Forelimb muscle (tissue), 1 donor: ENCODE data around the gene TMPRSS11A. TPM values are rescaled to one million over a fixed set of nuclear protein-coding genes. Genes with fewer than 3 reads are reported as not detected.

ENCODE experiments used
- DNase-seq: peaks from one replicate; pipeline ENCODE4 v3.0.0-alpha.2; 2013; ENCODE audit warnings: low read depth
- polyA plus RNA-seq: library from polyadenylated mRNA; unstranded; fragments of 120-200 nt; gene quantifications from one replicate; pipeline ENCODE4 v1.2.1, GENCODE V29; 2013; ENCODE audit not compliant: insufficient read length

Gene TMPRSS11A, protein sequence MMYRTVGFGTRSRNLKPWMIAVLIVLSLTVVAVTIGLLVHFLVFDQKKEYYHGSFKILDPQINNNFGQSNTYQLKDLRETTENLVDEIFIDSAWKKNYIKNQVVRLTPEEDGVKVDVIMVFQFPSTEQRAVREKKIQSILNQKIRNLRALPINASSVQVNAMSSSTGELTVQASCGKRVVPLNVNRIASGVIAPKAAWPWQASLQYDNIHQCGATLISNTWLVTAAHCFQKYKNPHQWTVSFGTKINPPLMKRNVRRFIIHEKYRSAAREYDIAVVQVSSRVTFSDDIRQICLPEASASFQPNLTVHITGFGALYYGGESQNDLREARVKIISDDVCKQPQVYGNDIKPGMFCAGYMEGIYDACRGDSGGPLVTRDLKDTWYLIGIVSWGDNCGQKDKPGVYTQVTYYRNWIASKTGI
- polyA plus RNA-seq: 0.05 TPM

DNA sequence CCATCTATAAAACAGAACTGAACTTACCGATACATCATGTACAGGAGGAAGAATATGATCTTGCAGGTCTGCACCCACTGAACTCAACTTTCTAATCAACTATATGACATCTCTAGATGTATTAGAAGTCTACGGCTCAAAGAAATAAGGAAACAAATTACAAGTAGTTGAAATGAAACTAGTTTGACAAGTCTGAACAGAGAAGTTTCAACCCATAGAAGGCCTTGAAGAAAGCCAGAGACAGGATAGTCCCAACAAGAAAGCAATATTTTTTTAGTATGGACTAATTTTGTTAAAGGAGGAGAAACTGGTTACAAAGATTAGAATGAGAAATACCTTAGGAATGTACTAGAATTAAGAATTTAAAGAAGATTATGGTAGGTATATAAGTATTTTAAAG, at the start of gene TMPRSS11A:
TSS of gene TMPRSS11A (minus strand) at position 138 of the 400 bp plus-strand sequence. CDS start at position 38, 100 bp downstream.
- no peak for DNase-seq

DNA sequence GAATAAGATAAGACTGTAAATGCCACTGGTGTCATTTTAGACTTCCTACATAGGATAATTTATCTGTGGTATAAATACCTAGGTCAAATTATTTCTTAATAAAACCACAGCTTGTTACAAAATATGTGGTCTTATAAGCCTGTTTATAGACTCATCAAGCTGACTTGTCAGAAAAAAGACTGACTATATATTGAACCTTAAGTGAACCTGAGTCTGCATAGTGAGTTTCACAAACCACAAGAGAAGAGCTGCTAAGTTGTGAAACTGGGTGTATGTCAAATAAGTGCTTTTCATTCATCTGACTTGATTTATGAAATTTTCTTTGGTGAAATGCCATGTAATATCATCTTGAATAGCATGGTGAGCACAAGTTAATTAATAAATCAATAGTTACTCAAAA, 48.4 kb upstream of the TMPRSS11A start:
- no peak for DNase-seq

DNA sequence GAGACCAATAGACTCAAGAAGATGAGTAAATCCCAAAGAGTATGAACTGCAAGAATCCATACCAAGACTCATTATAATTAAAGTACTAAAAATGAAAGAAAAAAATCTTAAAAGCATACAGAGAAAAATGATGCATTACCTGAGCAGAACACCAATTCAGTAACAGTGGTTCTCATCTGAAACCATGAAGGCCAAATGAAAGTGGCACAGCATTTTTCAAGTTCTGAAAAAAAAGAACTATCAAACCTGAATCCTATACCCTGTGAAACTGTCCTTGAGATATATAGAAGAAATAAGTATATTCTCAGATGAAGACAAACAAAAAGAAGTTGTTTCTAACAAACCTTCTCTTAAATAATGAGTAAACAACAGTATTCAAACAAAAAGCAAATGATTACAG, 39.6 kb upstream of the TMPRSS11A start:
- no peak for DNase-seq

DNA sequence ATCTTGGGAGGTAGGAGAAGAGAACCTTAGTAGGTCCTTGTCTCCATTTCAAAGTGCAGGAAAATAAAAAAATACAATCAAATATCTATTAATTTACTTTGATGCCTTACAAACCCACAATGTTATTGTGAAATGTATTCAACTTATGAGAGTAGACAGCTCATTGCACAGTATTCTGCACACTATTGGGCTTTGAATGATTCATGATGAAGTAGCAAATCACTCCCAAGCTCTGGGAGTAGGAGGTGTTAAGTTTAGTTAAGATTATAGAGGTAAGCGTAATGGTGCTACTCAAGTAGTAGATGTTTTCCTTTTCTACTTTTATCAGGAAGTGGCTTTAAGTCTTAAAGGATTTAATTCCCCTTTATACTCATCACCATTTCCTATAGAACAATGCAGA, 32.8 kb upstream of the TMPRSS11A start:
- DNase-seq: no peak

DNA sequence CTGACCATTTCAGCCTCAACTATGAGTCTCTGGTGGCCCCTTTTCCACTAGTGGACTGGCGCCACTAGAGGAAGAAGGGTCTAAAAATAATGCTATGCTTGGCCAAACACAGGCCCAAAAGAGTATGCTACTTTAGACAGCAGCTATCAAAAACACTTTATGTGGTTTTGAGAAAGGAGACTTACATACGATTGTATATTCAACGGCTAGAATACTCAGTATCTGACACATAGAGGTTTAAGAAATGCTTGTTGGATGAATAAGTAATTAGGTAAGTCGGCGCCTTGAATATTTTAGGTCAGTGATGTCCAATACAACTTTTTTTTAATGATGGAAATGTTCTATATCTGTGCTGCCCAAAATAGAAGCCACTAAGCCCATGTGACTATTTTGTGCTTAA, 25.7 kb upstream of the TMPRSS11A start:
- DNase-seq: no peak

DNA sequence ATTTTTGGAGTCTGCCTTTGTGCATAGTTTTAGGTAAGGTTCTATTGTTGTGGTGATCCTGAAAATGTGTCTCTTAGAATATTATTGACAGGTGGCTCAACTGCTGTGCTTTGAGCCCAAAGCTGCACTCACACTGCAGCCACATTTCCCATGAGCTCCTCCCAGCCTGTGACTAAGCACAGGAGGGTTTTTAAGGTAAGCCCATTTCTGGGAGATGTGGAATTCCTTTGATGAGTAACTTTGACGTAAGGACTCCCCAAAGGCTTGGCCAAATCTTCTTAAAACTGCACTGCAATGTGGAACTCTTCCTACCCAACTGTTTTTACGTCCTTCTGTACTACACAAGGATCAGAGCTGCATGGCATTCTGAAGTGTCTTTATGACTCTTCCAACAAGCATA, 20.0 kb upstream of the TMPRSS11A start:
- no peak for DNase-seq

DNA sequence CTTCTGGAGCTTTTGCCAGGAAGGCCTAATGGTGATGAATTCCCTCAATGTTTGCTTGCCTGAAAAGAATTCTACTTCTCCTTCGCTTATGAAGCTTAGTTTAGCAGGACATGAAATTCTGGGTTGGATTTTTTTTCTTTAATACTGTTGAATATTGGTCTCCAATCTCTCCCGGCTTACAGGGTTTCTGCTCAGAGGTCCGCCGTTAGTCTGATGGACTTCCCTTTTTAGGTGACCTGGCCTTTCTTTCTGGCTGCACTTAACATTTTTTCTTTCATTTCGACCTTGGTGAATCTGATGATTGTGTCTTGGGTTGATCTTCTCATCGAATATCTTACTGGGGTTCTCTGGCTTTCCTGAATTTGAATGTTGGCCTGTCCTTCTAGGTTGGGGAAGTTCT, 17.2 kb upstream of the TMPRSS11A start:
- DNase-seq: no peak

DNA sequence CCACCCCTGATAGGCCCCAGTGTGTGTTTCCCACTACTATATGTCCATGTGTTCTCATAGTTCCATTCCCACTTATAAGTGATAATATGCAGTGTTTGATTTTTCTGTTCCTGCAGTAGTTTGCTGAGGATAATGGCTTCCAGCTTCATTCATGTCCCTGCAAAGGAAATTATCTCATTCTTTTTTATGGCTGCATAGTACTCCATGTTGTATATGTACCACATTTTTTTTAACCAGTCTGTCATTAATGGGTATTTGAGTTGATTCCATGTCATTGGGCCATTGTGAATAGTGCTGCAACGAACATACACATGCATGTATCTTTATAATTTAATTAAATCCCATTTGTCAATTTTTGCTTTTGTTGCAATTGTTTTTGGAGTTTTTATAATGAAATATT, 10.3 kb upstream of the TMPRSS11A start:
- no peak for DNase-seq

DNA sequence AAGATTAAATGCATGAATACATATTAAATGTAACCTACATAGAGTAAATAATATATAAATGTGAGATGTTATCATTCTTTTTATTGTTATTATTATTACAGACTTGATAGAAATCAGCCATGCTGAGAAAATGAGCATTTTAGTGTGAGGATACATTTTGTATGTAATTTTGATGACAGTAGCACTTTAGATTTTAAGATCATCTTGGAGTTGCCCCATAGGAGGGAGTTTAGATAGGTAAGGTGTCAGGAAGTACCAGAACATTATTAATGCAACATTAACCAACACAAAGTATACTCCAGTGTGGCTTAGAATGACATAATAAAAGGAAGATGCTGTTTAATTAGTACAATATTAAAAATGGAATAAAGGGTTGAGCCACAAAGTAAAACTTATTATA, 8.4 kb downstream of the TMPRSS11A start:
- DNase-seq: no peak

DNA sequence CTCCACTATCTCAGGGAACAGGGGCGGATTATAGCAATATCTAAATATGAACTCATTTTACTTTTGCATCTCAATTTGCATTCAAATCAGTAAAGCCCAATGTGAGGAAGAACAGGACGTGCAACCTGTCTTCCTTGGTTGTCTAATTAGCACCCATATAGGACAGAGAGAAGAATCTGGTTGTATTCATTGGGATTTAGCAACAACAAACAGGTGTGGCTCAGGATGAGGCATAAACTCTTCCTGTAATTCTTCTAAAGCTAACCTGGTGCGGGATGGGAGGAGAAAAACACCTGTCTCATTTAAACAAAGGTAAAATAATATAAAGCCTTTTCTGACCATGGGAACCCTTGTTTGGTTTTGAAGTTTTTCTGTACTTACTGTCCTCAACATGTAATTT, 22.2 kb downstream of the TMPRSS11A start:
- DNase-seq: no peak

DNA sequence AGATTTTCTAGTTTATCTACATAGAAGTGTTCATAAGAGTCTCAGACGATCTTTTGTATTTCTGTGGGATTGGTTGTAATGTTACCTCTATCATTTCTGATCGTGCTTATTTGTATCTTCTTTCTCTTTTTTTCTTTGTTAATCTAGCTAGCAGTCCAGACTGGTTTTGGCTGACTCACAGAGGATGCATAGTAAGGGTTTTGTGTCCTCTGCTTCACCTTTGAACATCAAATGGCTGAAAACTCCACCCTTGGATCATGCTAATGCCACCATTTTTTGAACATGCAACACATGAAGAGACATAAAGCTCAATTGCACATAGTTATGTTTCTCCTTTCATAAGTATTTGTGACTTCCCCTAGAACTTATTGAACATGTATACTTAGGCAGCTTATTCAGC, 22.8 kb downstream of the TMPRSS11A start:
- DNase-seq: no peak

DNA sequence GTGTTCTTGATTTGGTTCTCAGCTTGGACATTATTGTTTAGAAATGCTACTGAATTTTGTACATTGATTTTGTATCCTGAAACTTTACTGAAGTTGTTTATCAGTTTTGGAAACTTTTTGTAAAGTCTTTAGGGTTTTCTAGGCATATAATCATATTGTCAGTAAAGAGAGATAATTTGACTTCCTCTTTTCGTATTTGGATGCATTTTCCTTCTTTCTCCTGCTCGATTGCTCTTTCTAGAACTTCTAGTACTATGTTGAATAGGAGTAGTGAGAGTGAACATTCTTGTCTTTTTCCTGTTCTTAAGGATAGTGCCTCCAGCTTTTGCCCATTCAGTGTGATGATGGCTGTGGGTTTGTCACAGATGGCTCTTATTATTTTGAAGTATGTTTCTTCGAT, 24.1 kb downstream of the TMPRSS11A start:
- no peak for DNase-seq

DNA sequence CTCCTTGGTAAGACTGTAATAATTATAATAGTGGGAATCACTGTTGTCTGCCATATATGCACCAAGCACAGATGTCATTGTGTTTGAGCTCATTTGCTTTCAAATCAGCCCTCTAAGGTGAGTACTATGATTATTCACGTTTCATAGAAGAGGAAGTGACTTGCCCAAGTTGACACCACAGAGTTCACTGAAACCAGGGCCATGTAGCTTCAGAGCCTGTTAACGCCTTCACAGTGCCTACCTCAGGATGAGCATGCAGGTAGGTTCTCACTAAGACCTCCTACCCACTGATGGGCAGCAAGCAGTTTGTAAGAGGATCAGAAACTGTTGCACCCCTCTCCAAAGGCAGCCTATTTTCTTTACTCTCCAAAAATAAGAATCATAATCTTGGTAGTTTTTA, 27.4 kb downstream of the TMPRSS11A start:
- DNase-seq: no peak

DNA sequence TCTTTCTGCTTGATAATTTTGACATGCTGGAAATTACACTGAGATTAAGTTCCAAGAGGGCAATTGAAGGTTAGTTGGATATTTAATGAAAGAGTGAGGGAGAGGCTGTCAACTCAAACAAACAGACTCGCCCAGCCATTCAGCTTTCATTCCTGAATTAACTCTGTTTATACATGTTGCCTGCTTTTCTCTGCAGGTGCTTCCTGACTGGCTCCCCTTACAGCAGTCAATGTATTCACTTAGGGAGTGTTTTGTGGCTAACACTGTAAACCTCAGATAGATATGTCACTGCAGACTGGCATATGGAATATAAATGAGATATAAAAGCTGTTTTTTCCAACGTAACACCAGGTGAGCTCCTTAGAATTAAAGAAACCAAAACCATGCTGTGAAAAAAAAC, 28.7 kb downstream of the TMPRSS11A start:
- DNase-seq: no peak

DNA sequence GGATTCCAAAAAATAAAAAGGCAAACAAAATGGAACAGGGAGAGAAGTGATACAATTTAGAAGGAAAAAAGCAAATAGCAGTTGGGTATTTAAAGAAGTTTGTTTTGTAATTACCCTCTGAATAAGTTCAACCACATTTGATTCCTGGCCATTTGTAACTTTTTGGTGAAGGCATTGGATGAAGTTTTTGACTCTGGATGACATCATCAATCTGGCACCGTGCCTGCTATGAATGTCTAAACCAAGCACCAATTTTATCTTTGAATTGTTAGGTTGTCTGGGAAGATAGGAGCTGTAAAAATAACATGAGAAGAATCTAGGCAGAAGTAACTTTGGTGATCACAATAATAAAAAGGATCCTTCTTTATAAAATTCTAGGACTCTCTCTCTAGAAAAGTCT, 29.5 kb downstream of the TMPRSS11A start:
- no peak for DNase-seq

DNA sequence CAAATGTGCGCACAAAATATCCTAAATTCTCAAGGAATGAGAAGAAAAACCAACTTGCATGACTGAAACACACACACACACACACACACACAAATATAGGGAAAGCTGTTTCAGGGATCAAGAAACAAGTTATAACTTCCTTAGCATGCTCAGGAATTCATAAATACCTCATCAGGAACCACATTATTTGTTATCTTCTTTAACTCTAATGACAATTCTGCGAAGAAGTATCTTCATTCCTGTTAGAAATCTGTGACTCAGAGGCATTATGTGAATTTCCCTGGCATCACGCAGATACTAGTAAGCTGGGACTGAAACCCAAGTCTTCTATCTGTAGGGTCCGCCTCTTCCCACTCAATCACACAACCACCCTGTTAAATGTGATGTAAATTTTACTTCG, 30.3 kb downstream of the TMPRSS11A start:
- DNase-seq: no peak

DNA sequence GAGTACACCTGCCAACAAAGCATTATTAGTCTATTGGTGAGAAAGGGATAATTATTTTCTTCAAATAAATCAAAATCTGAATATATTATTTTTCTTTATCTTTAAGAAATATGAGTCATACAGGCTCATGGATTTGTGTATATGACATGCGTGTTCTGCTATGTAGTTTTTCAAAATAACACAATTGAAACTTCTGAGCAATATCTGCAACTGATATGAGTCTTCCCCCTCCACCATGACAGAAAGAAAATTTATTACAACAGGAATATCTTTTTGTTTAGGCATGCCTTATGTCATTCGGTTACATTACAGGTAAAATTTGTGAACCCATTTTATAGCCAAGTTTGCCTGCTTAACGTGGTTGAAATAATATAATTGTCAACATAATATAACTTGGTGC, 32.0 kb downstream of the TMPRSS11A start:
- DNase-seq: no peak

DNA sequence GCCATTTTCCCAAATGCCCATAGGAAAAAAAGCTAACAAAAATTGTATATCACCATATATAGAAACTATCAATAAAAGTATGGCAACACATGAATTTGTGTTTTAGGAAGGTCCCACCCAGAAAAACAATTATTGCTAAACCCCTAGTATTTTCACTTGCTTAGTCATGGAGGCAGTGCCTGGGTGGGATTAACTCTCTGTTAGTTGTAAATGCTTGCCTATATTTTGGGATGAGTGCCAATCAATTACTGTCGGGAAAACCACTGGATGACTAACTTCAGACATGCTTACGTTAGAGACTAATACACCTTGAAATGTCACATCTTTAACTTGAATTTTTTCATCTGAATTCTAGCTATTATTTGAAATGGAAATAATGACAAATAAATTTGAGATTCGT, 33.9 kb downstream of the TMPRSS11A start:
- DNase-seq: no peak

DNA sequence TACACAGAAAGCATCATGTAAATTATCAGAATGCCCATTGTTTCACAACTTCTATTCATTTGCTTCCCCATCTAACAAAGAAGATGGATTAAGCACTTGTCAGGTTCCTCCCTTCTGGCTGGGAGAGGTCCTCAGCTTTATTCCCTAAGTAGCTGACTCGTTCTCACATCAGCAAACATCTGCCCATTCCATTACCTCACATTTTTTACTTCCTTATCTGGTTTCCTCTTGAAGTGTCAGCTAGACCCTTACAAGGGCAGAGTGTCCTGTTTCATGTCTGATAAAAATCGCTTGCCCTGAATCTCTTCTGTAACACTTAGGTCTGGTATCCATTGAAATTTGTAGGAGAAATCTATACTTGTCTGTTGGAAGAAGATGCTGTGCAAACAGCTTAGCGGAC, 34.7 kb downstream of the TMPRSS11A start:
- no peak for DNase-seq

DNA sequence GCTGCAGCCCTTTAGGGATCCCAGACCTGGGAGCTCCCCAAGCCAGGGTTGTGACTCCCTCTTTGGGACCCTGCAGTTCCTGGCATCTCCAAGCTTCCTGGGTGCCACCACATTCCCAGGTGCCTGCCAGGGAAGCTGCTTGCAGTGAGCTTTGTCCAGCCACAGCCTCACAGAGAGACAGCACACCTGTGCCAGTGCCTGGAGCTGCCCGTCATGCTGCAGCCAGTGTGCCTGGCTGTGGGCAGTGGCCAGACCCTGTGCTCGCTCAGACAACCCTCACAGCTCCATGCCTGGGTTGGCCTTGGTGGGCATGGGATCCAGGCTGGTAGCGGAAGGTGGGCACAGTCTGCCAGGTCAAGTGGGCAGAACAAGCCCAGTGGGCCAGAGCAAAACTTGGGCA, 36.0 kb downstream of the TMPRSS11A start:
- no peak for DNase-seq

DNA sequence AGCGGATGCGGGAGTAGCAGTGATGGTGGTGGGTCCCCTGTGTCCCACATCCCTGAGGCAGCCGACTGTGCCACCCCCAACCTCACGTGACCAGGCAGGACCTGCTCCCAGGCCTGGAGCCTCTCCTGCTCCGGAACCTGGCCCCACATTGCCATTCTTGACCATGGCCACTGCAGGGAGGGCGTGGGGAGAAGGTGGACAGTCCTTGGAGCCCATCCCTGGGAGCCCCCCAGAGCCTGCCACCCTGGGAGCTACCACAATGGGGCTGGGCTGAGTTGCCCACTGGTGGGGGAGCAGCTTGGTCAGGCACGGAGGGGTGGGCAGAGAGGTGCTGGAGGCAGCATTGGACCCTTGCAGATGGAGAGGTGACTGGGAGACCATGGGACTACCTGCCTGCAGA, 36.8 kb downstream of the TMPRSS11A start:
- no peak for DNase-seq

DNA sequence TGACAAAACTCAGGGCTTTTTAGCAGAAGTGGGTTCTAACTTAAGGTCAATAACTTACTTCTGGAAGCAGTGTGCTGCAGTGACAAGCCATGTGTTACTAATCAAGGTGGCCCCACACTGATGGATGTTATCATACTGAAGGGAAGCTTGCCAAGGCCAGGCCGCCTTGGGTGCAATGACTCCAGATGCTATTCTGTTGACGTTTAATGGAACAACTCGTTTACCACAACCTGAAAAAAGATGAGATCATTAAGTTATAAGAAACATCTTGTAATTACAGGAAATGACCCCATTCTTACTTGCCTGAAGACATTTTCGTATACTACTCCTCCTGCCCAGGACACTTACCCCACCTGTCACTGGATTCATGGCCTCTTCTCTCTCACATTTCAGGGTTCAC, 40.6 kb downstream of the TMPRSS11A start:
- DNase-seq: no peak

DNA sequence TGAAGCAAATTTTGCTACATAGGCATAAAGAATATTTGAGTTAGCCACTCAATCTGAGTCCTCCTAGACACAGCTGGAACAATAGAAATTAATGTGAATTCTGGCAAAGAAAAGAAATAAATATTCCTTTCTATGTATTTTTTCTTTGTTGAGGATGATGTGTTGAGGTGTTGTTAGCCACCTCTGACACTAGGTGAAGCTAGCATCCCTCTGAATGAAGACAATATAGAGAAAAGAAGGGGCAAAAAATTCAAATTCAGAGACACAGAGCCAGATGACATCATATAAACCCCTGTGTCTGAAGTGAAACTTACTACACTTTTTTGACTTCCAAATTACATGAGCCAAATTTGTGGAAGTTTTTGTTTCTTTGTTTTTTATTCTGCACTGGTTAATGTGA, 44.9 kb downstream of the TMPRSS11A start:
- DNase-seq: no peak

DNA sequence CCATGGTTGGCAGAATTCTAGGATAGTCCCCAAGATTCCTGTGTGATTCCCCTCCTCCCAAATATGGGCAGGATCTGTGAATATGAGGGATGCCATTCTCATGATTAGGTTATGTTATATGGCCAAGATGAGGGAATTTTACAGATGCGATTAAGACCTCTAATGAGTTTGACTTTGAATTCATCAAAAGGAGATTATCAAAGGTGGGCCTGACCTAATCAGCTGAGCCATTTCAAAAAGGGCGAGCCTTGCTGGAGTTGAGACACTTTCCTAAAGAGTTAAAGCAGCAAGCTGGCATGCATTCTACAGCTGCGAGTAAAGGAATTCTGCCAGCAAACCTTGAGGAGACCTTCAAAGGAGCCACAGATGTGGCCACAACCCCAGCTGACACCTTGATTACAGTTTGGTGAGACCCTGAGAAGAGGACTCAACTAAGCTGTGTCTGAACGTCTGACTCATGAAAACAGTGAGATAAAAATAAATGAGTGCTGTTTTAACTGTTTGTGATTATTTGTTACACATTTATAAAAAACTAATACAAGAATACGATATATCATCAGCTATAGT, 47.8 kb downstream of the TMPRSS11A start:
- DNase-seq: no peak
